ENCODE data around the gene TRAPPC12. TPM values are rescaled to one million over a fixed set of nuclear protein-coding genes. Genes with fewer than 3 reads are reported as not detected.
A peak's percentile ranks its signal among the peaks of the same experiment; 100 is the strongest.
"Not testable (repeated sequence)": the region's sequence is repeated elsewhere in the genome, so short reads cannot be mapped to it uniquely, and the experiment has no call there.

TRAPPC12 gene
- total and polyA plus RNA-seq, 7 experiments from 2014 or later = 29.8 to 160 (median 104) TPM

- Mint-ChIP-seq H3K4me1 (peaks cover 0 to 4% (median 0%) of the 10 kb centered on the region in 7 donors), H3K27me3 (no peaks in the 10 kb centered on the region), H3K36me3 (peaks cover 0 to 12% (median 0%) of the 10 kb centered on the region in 5 donors), H3K9me3 (no peaks in the 10 kb centered on the region), H3K27ac (peak overlapping the region in 1 of 9 donors; percentile 70), H3K4me3 (no peak overlapping the region)
- H3K27me3 ChIP-seq (ENCODE audit: control insufficient read depth in 2 of 2, insufficient read depth in 2 of 2, low read length in 2 of 2) = no peaks in the 10 kb centered on the region
- H3K4me3 ChIP-seq (ENCODE audit: low read length) = no peak overlapping the region
- peaks cover 0 to 16% (median 0%) of the 10 kb centered on the region in 3 experiments for H3K36me3 ChIP-seq (ENCODE audit: control insufficient read depth in 2 of 3, insufficient read depth in 3 of 3, low read length in 3 of 3)
- CTCF ChIA-PET = no interaction called here
- H3K27ac ChIP-seq (ENCODE audit: low read depth, low read length) = no peak overlapping the region
- POLR2A ChIA-PET = no interaction called here
- no peak for DNase-seq
- ATAC-seq = no peak
- H3K9me3 ChIP-seq (ENCODE audit: control insufficient read depth in 2 of 3, low read length in 3 of 3) = no peaks in the 10 kb centered on the region
- no peaks in the 10 kb centered on the region for H3K4me1 ChIP-seq (ENCODE audit: control insufficient read depth in 2 of 2, insufficient read depth in 2 of 2, low read length in 2 of 2)
- intact Hi-C loops (cut with micrococcal nuclease) = no loop called here
Measured at GRCh38 chr2:3490191-3491170, 111.0 kb downstream of the TRAPPC12 start.

GRCh38 chr2:3491306-3491705, 111.8 kb downstream of the TRAPPC12 start:
- Mint-ChIP-seq H3K4me1 (peaks cover 0 to 4% (median 0%) of the 10 kb centered on the region in 7 donors), H3K36me3 (peaks cover 0 to 12% (median 5%) of the 10 kb centered on the region in 5 donors), H3K9me3 (no peaks in the 10 kb centered on the region), H3K4me3 (no peak overlapping the region), H3K27me3 (no peaks in the 10 kb centered on the region), H3K27ac (no peak overlapping the region)
- no peaks in the 10 kb centered on the region for H3K27me3 ChIP-seq (ENCODE audit: control insufficient read depth in 2 of 2, insufficient read depth in 2 of 2, low read length in 2 of 2)
- H3K4me1 ChIP-seq (ENCODE audit: control insufficient read depth in 2 of 2, insufficient read depth in 2 of 2, low read length in 2 of 2) = no peaks in the 10 kb centered on the region
- DNase-seq (no peak), ATAC-seq (no peak)
- H3K27ac ChIP-seq (ENCODE audit: low read depth, low read length) = no peak overlapping the region
- H3K36me3 ChIP-seq (ENCODE audit: control insufficient read depth in 2 of 3, insufficient read depth in 3 of 3, low read length in 3 of 3) = peaks cover 0 to 9% (median 0%) of the 10 kb centered on the region in 3 experiments
- intact Hi-C loops (cut with micrococcal nuclease) = no loop called here
- H3K4me3 ChIP-seq (ENCODE audit: low read length) = no peak overlapping the region
- CTCF ChIA-PET = no interaction called here
- H3K9me3 ChIP-seq (ENCODE audit: control insufficient read depth in 2 of 3, low read length in 3 of 3) = no peaks in the 10 kb centered on the region
- POLR2A ChIA-PET = no interaction called here

- H3K9me3 ChIP-seq (ENCODE audit: control insufficient read depth in 2 of 3, low read length in 3 of 3) = no peaks in the 10 kb centered on the region
- H3K36me3 ChIP-seq (ENCODE audit: control insufficient read depth in 2 of 3, insufficient read depth in 3 of 3, low read length in 3 of 3) = peaks cover 0 to 11% (median 0%) of the 10 kb centered on the region in 3 experiments
- POLR2A ChIA-PET = no interaction called here
- peaks cover 0 to 15% (median 7%) of the 10 kb centered on the region in 5 donors for H3K36me3 Mint-ChIP-seq
- H3K4me1 ChIP-seq (ENCODE audit: control insufficient read depth in 2 of 2, insufficient read depth in 2 of 2, low read length in 2 of 2) = no peaks in the 10 kb centered on the region
- no peak for DNase-seq
- no peaks in the 10 kb centered on the region for H3K27me3 Mint-ChIP-seq
- no peak overlapping the region for H3K27ac ChIP-seq (ENCODE audit: low read depth, low read length)
- ATAC-seq = no peak
- no peak overlapping the region for H3K4me3 ChIP-seq (ENCODE audit: low read length)
- no peak overlapping the region for H3K4me3 Mint-ChIP-seq
- intact Hi-C loops (cut with micrococcal nuclease) = no loop called here
- H3K9me3 Mint-ChIP-seq = no peaks in the 10 kb centered on the region
- CTCF ChIA-PET = no interaction called here
- H3K4me1 Mint-ChIP-seq = peaks cover 0 to 4% (median 0%) of the 10 kb centered on the region in 7 donors
- H3K27ac Mint-ChIP-seq = no peak overlapping the region
- H3K27me3 ChIP-seq (ENCODE audit: control insufficient read depth in 2 of 2, insufficient read depth in 2 of 2, low read length in 2 of 2) = no peaks in the 10 kb centered on the region
Measured at GRCh38 chr2:3491716-3492474, 112.4 kb downstream of the TRAPPC12 start.

- H3K4me3 Mint-ChIP-seq; ATAC-seq; CTCF ChIA-PET; H3K4me3 ChIP-seq (ENCODE audit: low read length); H3K9me3 Mint-ChIP-seq; H3K9me3 ChIP-seq (ENCODE audit: control insufficient read depth in 2 of 3, low read length in 3 of 3); H3K27me3 Mint-ChIP-seq; POLR2A ChIA-PET; H3K4me1 Mint-ChIP-seq; DNase-seq; intact Hi-C loops (cut with micrococcal nuclease); H3K27ac ChIP-seq (ENCODE audit: low read depth, low read length); H3K27me3 ChIP-seq (ENCODE audit: control insufficient read depth in 2 of 2, insufficient read depth in 2 of 2, low read length in 2 of 2); H3K4me1 ChIP-seq (ENCODE audit: control insufficient read depth in 2 of 2, insufficient read depth in 2 of 2, low read length in 2 of 2); H3K27ac Mint-ChIP-seq: not testable (repeated sequence)
- H3K36me3 ChIP-seq (ENCODE audit: control insufficient read depth in 2 of 3, insufficient read depth in 3 of 3, low read length in 3 of 3) = peaks cover 0 to 16% (median 2%) of the 10 kb centered on the region in 3 experiments
- H3K36me3 Mint-ChIP-seq = peaks cover 0 to 21% (median 12%) of the 10 kb centered on the region in 5 donors
Measured at GRCh38 chr2:3492475-3492787, 112.9 kb downstream of the TRAPPC12 start.

GRCh38 chr2:3492951-3493614, 113.6 kb downstream of the TRAPPC12 start:
- H3K27ac Mint-ChIP-seq = peak overlapping the region in 1 of 9 donors; percentile 41

GRCh38 chr2:3493615-3494007, 114.1 kb downstream of the TRAPPC12 start:
- H3K27me3 ChIP-seq (ENCODE audit: control insufficient read depth in 2 of 2, insufficient read depth in 2 of 2, low read length in 2 of 2) = no peaks in the 10 kb centered on the region
- ATAC-seq = no peak
- POLR2A ChIA-PET = no interaction called here

More at GRCh38 chr2:3492951-3493614, 113.6 kb downstream of the TRAPPC12 start:
- POLR2A ChIA-PET = no interaction called here
- Histone ChIP-seq H3K27me3 (ENCODE audit: control insufficient read depth in 2 of 2, insufficient read depth in 2 of 2, low read length in 2 of 2) (no peaks in the 10 kb centered on the region), H3K9me3 (ENCODE audit: control insufficient read depth in 2 of 3, low read length in 3 of 3) (no peaks in the 10 kb centered on the region), H3K4me1 (ENCODE audit: control insufficient read depth in 2 of 2, insufficient read depth in 2 of 2, low read length in 2 of 2) (no peaks in the 10 kb centered on the region), H3K36me3 (ENCODE audit: control insufficient read depth in 2 of 3, insufficient read depth in 3 of 3, low read length in 3 of 3) (peaks cover 0 to 23% (median 3%) of the 10 kb centered on the region in 3 experiments), H3K27ac (ENCODE audit: low read depth, low read length) (no peak overlapping the region), H3K4me3 (ENCODE audit: low read length) (no peak overlapping the region)
- Mint-ChIP-seq H3K27me3 (no peaks in the 10 kb centered on the region), H3K4me3 (no peak overlapping the region), H3K36me3 (peaks cover 0 to 27% (median 17%) of the 10 kb centered on the region in 5 donors), H3K9me3 (no peaks in the 10 kb centered on the region), H3K4me1 (peaks cover 0 to 4% (median 0%) of the 10 kb centered on the region in 7 donors)
- intact Hi-C loops (cut with micrococcal nuclease) = no loop called here
- ATAC-seq = no peak
- no peak for DNase-seq
- CTCF ChIA-PET = interaction anchor here (1.1 kb wide), 1 partner anchor 70 kb away, joined by 3 read pairs; no protein-coding TSS in a partner anchor

More at GRCh38 chr2:3493615-3494007, 114.1 kb downstream of the TRAPPC12 start:
- Mint-ChIP-seq H3K27ac (peak overlapping the region in 1 of 9 donors; percentile 41), H3K4me1 (peaks cover 0 to 4% (median 0%) of the 10 kb centered on the region in 7 donors), H3K9me3 (no peaks in the 10 kb centered on the region), H3K4me3 (peak overlapping the region in 1 of 10 donors; percentile 19), H3K36me3 (peaks cover 0 to 33% (median 22%) of the 10 kb centered on the region in 5 donors), H3K27me3 (no peaks in the 10 kb centered on the region)
- H3K4me3 ChIP-seq (ENCODE audit: low read length) = no peak overlapping the region
- CTCF ChIA-PET = interaction anchor here (1.1 kb wide), 1 partner anchor 71 kb away, joined by 3 read pairs; no protein-coding TSS in a partner anchor
- DNase-seq = no peak
- no peaks in the 10 kb centered on the region for H3K4me1 ChIP-seq (ENCODE audit: control insufficient read depth in 2 of 2, insufficient read depth in 2 of 2, low read length in 2 of 2)
- intact Hi-C loops (cut with micrococcal nuclease) = no loop called here
- H3K36me3 ChIP-seq (ENCODE audit: control insufficient read depth in 2 of 3, insufficient read depth in 3 of 3, low read length in 3 of 3) = peaks cover 0 to 28% (median 6%) of the 10 kb centered on the region in 3 experiments
- H3K27ac ChIP-seq (ENCODE audit: low read depth, low read length) = no peak overlapping the region
- H3K9me3 ChIP-seq (ENCODE audit: control insufficient read depth in 2 of 3, low read length in 3 of 3) = no peaks in the 10 kb centered on the region

All from naive thymus-derived CD4-positive, alpha-beta T cell (primary cell).